Mononuclear cell (primary cell): ENCODE measurements around the gene JAK2. TPM values are rescaled to one million over a fixed set of nuclear protein-coding genes. Genes with fewer than 3 reads are reported as not detected.
"Not testable (repeated sequence)": the region's sequence is repeated elsewhere in the genome, so short reads cannot be mapped to it uniquely, and the experiment has no call there.

Experiments
- H3K27me3 ChIP-seq: 2 replicates; pipeline ENCODE4 v1.6.0; 2011; ENCODE audit warnings: low read length, control low read depth; ENCODE audit not compliant: insufficient read depth
- H3K4me1 ChIP-seq: 2 replicates; pipeline ENCODE4 v1.5.1; 2011; ENCODE audit warnings: mild to moderate bottlenecking, low read length, control low read depth; ENCODE audit not compliant: insufficient read depth
- H3K4me3 ChIP-seq: 2 replicates; pipeline ENCODE4 v1.5.1; 2011; ENCODE audit warnings: mild to moderate bottlenecking, low read length, moderate library complexity
- H3K9me3 ChIP-seq: 2 replicates; pipeline ENCODE4 v1.5.1; 2011; ENCODE audit warnings: low read depth, mild to moderate bottlenecking, control low read depth, low read length
- total RNA-seq: library from RNA; depleted of rRNA; stranded (reverse); fragments of >200 nt; gene quantifications from one replicate; pipeline ENCODE4 v1.2.3, GENCODE V29; 2012

The JAK2 gene
- total RNA-seq, 1 donor: 15.5 TPM

DNA sequence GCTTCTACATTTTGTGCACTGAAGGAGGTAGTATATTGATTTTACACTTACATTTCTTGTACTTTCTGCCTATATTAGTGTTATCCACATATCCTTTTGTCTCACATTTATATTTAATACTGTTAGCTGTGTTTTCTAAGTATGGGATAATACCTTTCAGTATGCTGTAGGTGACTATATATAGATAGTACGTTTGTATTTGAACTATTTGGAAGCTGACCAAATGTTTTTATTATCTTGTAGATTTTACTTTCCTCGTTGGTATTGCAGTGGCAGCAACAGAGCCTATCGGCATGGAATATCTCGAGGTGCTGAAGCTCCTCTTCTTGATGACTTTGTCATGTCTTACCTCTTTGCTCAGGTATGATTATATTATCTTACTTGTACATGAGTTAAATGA is 59.1 kb downstream of the JAK2 start:
- no peaks in the 10 kb centered on the region for H3K27me3 ChIP-seq
- H3K4me1 ChIP-seq: no peaks in the 10 kb centered on the region
- no peak overlapping the region for H3K4me3 ChIP-seq

GRCh38 chr9:5052838-5053237 is 67.8 kb downstream of the JAK2 start:
- Histone ChIP-seq H3K27me3 (no peaks in the 10 kb centered on the region), H3K4me1 (no peaks in the 10 kb centered on the region), H3K4me3 (no peak overlapping the region), H3K9me3 (no peaks in the 10 kb centered on the region)

More for the DNA sequence above, 59.1 kb downstream of the JAK2 start:
- H3K9me3 ChIP-seq: no peaks in the 10 kb centered on the region

- Histone ChIP-seq H3K4me1 (no peaks in the 10 kb centered on the region), H3K27me3 (no peaks in the 10 kb centered on the region), H3K4me3 (no peak overlapping the region), H3K9me3 (no peaks in the 10 kb centered on the region)
Observed at GRCh38 chr9:5062631-5063030, 77.6 kb downstream of the JAK2 start.

DNA sequence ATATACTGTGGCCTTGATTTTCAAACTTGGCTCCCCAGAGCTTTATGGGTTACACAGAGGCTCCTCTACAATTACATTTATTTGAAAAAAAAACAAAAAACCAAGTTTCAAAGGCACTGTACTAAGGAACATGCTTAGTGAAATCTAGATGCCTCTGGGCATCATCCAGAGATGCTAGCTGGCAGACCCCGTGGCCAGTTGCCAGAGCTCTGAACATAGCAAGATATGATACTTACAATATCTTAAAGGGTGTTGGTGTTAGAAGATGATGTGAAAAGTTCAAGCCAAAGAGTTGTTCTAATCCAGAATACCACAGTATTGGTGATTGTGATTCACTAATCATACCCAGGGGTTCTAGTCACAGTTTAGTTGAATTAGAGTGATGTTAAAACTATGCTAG is 87.8 kb downstream of the JAK2 start:
- Histone ChIP-seq H3K4me3 (no peak overlapping the region), H3K27me3 (no peaks in the 10 kb centered on the region), H3K4me1 (no peaks in the 10 kb centered on the region), H3K9me3 (no peaks in the 10 kb centered on the region)

DNA sequence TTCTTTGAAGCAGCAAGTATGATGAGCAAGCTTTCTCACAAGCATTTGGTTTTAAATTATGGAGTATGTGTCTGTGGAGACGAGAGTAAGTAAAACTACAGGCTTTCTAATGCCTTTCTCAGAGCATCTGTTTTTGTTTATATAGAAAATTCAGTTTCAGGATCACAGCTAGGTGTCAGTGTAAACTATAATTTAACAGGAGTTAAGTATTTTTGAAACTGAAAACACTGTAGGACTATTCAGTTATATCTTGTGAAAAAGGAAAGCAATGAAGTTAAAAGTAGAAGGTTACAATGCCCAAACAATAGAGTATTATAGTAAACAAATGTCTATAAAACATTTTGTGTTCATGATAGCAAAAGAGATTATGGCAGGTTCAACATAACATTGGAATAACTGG is 88.6 kb downstream of the JAK2 start:
- Histone ChIP-seq H3K4me1 (no peaks in the 10 kb centered on the region), H3K27me3 (no peaks in the 10 kb centered on the region)

GRCh38 chr9:5085993-5086392 is 100.9 kb downstream of the JAK2 start:
- no peaks in the 10 kb centered on the region for H3K4me1 ChIP-seq

More for the DNA sequence above, 88.6 kb downstream of the JAK2 start:
- H3K9me3 ChIP-seq: no peaks in the 10 kb centered on the region
- no peak overlapping the region for H3K4me3 ChIP-seq

DNA sequence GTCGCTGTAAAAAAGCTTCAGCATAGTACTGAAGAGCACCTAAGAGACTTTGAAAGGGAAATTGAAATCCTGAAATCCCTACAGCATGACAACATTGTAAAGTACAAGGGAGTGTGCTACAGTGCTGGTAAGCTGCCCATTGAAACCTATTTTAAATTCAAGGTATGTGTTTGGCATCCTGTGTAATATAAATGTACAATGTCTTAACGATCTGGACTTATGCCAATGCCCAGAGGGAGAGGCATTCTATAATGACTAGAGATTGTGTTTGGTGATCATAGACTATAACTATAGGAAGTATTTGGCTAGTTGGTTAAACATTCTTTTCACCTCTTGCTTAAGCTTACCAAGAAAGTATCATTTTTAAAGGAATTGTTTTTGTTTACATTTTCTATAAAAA is 104.7 kb downstream of the JAK2 start:
- H3K4me3 ChIP-seq: no peak overlapping the region
- no peaks in the 10 kb centered on the region for H3K27me3 ChIP-seq
- H3K4me1 ChIP-seq: no peaks in the 10 kb centered on the region
- H3K9me3 ChIP-seq: no peaks in the 10 kb centered on the region

More at GRCh38 chr9:5085993-5086392, 100.9 kb downstream of the JAK2 start:
- Histone ChIP-seq H3K9me3 (no peaks in the 10 kb centered on the region), H3K4me3 (no peak overlapping the region), H3K27me3 (no peaks in the 10 kb centered on the region)

DNA sequence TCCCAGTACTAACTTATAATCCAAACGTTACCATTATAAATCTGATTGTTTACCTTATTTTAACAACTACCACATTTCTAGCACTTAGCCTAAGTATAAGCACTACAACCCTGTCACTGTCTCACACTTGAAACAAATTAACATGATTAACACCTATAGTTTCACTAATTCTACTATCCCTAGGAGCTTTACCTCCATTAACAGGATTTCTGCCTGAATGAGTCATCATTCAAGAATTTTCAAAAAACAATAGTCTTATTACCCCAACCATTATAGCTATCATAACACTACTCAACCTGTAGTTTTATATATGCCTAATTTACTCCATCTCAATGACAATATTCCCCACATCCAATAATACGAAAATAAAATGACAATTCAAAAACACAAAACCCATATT is 110.7 kb downstream of the JAK2 start:
- Histone ChIP-seq H3K4me1 (no peaks in the 10 kb centered on the region), H3K9me3 (no peaks in the 10 kb centered on the region), H3K4me3 (no peak overlapping the region)

DNA sequence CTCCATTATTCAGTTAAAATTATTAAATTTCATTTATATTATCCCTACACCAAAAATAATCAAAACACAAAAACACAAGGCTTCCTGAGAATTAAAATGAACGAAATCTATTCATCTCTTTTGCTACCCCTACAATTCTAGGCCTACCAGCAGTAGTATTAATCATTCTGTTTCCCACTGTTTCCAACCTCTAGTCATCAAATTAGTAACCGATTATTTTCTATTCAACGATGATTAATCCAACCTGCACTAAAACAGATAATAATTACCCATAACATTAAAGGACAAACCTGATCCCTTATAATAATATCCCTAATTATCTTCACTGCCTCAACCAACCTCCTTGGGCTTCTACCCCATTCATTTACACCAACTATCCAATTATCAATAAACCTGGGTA is 114.4 kb downstream of the JAK2 start:
- H3K4me3 ChIP-seq: no peak overlapping the region
- no peaks in the 10 kb centered on the region for H3K4me1 ChIP-seq
- H3K27me3 ChIP-seq: no peaks in the 10 kb centered on the region
- no peaks in the 10 kb centered on the region for H3K9me3 ChIP-seq

More for the DNA sequence above, 110.7 kb downstream of the JAK2 start:
- H3K27me3 ChIP-seq: no peaks in the 10 kb centered on the region

DNA sequence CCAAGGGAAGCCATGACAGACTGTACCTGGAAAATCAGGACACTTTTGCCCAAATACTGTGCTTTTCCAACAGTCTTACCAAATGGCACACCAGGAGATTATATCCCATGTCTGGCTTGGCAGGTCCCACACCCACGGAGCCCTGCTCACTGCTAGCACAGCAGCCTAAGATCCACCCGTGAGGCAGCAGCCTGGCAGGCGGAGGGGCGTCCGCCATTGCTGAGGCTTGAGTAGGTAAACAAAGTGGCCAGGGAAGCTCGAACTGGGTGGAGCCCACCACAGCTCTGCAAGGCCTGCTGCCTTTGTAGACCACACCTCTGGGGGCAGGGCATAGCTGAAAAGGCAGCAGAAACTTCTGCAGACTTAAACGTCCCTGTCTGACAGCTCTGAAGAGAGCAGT is 116.1 kb downstream of the JAK2 start:
- H3K9me3 ChIP-seq, H3K27me3 ChIP-seq, H3K4me3 ChIP-seq, H3K4me1 ChIP-seq: not testable (repeated sequence)

DNA sequence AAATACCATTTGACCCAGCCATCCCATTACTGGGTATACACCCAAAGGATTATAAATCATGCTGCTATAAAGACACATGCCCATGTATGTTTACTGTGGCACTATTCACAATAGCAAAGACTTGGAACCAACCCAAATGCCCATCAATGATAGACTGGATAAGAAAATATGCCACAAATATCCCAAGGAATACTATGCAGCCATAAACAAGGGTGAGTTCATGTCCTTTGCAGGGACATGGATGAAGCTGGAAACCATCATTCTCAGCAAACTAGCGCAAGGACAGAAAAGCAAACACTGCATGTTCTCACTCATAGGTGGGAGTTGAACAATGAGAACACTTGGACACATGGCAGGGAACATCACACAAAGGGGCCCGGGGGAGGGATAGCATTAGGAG is 121.4 kb downstream of the JAK2 start:
- not testable (repeated sequence) for H3K27me3 ChIP-seq, H3K4me1 ChIP-seq, H3K4me3 ChIP-seq, H3K9me3 ChIP-seq

- no peaks in the 10 kb centered on the region for H3K4me1 ChIP-seq
- H3K4me3 ChIP-seq: no peak overlapping the region
- peaks cover 6% of the 10 kb centered on the region for H3K9me3 ChIP-seq
- no peaks in the 10 kb centered on the region for H3K27me3 ChIP-seq
Observed at GRCh38 chr9:5110867-5111681, 126.0 kb downstream of the JAK2 start.

DNA sequence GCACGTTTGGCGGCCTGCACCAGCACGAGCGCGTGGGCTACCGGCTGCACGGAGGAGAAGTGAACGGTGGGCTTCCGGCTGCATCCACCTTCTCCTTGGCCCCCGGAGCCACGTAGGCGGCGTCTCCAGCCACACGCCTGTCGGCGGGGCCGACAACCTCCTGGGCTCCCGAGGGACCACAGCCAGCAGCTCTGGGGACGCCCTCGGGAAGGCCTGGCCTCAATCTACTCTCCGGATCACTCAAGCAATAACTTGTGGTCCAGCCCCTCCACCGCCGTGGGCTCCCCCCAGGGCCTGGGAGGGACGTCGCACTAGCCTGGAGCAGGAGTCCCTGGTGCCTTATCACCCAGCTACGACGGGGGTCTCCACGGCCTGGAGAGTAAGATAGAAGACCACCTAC is 126.6 kb downstream of the JAK2 start:
- Histone ChIP-seq H3K9me3 (peaks cover 6% of the 10 kb centered on the region), H3K27me3 (no peaks in the 10 kb centered on the region), H3K4me1 (no peaks in the 10 kb centered on the region), H3K4me3 (no peak overlapping the region)

GRCh38 chr9:5112109-5112592 is 127.1 kb downstream of the JAK2 start:
- H3K4me3 ChIP-seq: no peak overlapping the region
- H3K27me3 ChIP-seq: no peaks in the 10 kb centered on the region
- H3K9me3 ChIP-seq: peaks cover 6% of the 10 kb centered on the region
- no peaks in the 10 kb centered on the region for H3K4me1 ChIP-seq

- Histone ChIP-seq H3K4me3 (no peak overlapping the region), H3K4me1 (no peaks in the 10 kb centered on the region), H3K9me3 (peaks cover 1% of the 10 kb centered on the region), H3K27me3 (no peaks in the 10 kb centered on the region)
Observed at GRCh38 chr9:5112646-5113045, 127.6 kb downstream of the JAK2 start.

GRCh38 chr9:5113523-5113922 is 128.5 kb downstream of the JAK2 start:
- no peaks in the 10 kb centered on the region for H3K27me3 ChIP-seq
- H3K9me3 ChIP-seq: no peaks in the 10 kb centered on the region
- no peak overlapping the region for H3K4me3 ChIP-seq
- H3K4me1 ChIP-seq: no peaks in the 10 kb centered on the region
